AG09319 (cell line): ENCODE measurements around the gene DENND5A.
"Not testable (repeated sequence)": the region's sequence is repeated elsewhere in the genome, so short reads cannot be mapped to it uniquely, and the experiment has no call there.

Experiments used
- DNase-seq: peaks from one replicate; pipeline ENCODE4 v3.0.0-alpha.2; 2010; ENCODE audit warnings: low read depth; ENCODE audit errors: extremely low read depth
- CTCF ChIP-seq: IDR thresholded peaks from 2 replicates; pipeline ENCODE4 v1.5.1; 2011; ENCODE audit warnings: low read depth, mild to moderate bottlenecking, inconsistent platforms, low read length, moderate library complexity

The DENND5A gene

GRCh38 chr11:9249252-9249651 lies 15.9 kb downstream of the DENND5A start:
- no peak for TF ChIP-seq CTCF
- no peak for DNase-seq

GRCh38 chr11:9247863-9248262 lies 17.3 kb downstream of the DENND5A start:
- no peak for DNase-seq
- no peak for TF ChIP-seq CTCF

- DNase-seq, result not testable (repeated sequence)
Measured at GRCh38 chr11:9236242-9236641, 28.9 kb downstream of the DENND5A start.

- DNase-seq, result no peak
- TF ChIP-seq CTCF, result no peak
Measured at GRCh38 chr11:9232482-9232881, 32.7 kb downstream of the DENND5A start.

- TF ChIP-seq CTCF, result no peak
- DNase-seq, result no peak
Measured at GRCh38 chr11:9231848-9232177, 33.3 kb downstream of the DENND5A start.

- no peak for DNase-seq
Measured at GRCh38 chr11:9230296-9230695, 34.9 kb downstream of the DENND5A start.

GRCh38 chr11:9228091-9228490 lies 37.1 kb downstream of the DENND5A start:
- no peak for DNase-seq
- no peak for TF ChIP-seq CTCF

More at GRCh38 chr11:9230296-9230695, 34.9 kb downstream of the DENND5A start:
- TF ChIP-seq CTCF, result no peak

GRCh38 chr11:9225748-9226298 lies 39.3 kb downstream of the DENND5A start:
- TF ChIP-seq CTCF, result no peak
- no peak for DNase-seq
